Measurements from ENCODE around the gene TRABD2A. TPM values are rescaled to one million over a fixed set of nuclear protein-coding genes. Genes with fewer than 3 reads are reported as not detected.
"Not testable (repeated sequence)": the region's sequence is repeated elsewhere in the genome, so short reads cannot be mapped to it uniquely, and the experiment has no call there.

The TRABD2A gene
- polyA plus RNA-seq, 2 donors: 0.08 to 0.32 TPM

- H3K4me1 ChIP-seq (ENCODE audit: control insufficient read depth in 2 of 2, insufficient read depth in 2 of 2, low read length in 1 of 2): no peaks in the 10 kb centered on the region
- H3K9me3 ChIP-seq (ENCODE audit: control insufficient read depth in 2 of 2, insufficient read depth in 1 of 2, low read depth in 1 of 2, low read length in 1 of 2): no peaks in the 10 kb centered on the region
- no peak overlapping the region for H3K4me3 ChIP-seq (ENCODE audit: low read depth in 1 of 2, low read length in 2 of 2)
- H3K27me3 ChIP-seq (ENCODE audit: control insufficient read depth in 1 of 2, insufficient read depth in 2 of 2, low read length in 2 of 2): peaks cover 0 to under 1% of the 10 kb centered on the region in 2 donors
- 82 to 87% methylated on average over 7 of the region's 7 CpGs for WGBS, 2 donors
- H3K36me3 ChIP-seq (ENCODE audit: control insufficient read depth in 2 of 2, insufficient read depth in 2 of 2, low read length in 1 of 2): no peaks in the 10 kb centered on the region
- no peak overlapping the region for H3K27ac ChIP-seq (ENCODE audit: low read depth in 2 of 2, low read length in 1 of 2)
Observed at GRCh38 chr2:84874381-84875212, 6.3 kb downstream of the TRABD2A start.

- H3K4me3 ChIP-seq (ENCODE audit: low read depth in 1 of 2, low read length in 2 of 2): no peak overlapping the region
- H3K4me1 ChIP-seq (ENCODE audit: control insufficient read depth in 2 of 2, insufficient read depth in 2 of 2, low read length in 1 of 2): no peaks in the 10 kb centered on the region
- 85 to 86% methylated on average over 5 of the region's 5 CpGs for WGBS, 2 donors
- H3K27me3 ChIP-seq (ENCODE audit: control insufficient read depth in 1 of 2, insufficient read depth in 2 of 2, low read length in 2 of 2): no peaks in the 10 kb centered on the region
- H3K27ac ChIP-seq (ENCODE audit: low read depth in 2 of 2, low read length in 1 of 2): no peak overlapping the region
- H3K36me3 ChIP-seq (ENCODE audit: control insufficient read depth in 2 of 2, insufficient read depth in 2 of 2, low read length in 1 of 2): no peaks in the 10 kb centered on the region
- H3K9me3 ChIP-seq (ENCODE audit: control insufficient read depth in 2 of 2, insufficient read depth in 1 of 2, low read depth in 1 of 2, low read length in 1 of 2): no peaks in the 10 kb centered on the region
Observed at GRCh38 chr2:84873350-84873749, 7.5 kb downstream of the TRABD2A start.

DNA sequence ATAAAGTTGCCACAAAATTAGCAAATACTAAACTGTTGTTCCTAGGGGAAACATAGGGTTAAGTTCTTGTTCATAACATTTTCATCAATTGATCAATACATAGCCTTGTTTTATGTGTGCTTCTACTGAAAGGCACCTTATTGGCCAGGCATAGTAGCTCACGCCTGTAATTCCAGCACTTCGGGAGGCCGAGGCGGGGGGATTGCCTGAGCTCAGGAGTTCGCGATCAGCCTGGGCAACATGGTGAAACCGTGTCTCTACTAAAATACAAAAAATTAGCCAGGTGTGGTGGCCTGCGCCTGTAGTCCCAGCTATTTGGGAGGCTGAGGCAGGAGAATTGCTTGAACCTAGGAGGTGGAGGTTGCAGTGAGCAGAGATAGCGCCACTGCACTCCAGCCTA lies 8.2 kb downstream of the TRABD2A start:
- not testable (repeated sequence) for H3K27me3 ChIP-seq (ENCODE audit: control insufficient read depth in 1 of 2, insufficient read depth in 2 of 2, low read length in 2 of 2); H3K9me3 ChIP-seq (ENCODE audit: control insufficient read depth in 2 of 2, insufficient read depth in 1 of 2, low read depth in 1 of 2, low read length in 1 of 2); H3K27ac ChIP-seq (ENCODE audit: low read depth in 2 of 2, low read length in 1 of 2); H3K36me3 ChIP-seq (ENCODE audit: control insufficient read depth in 2 of 2, insufficient read depth in 2 of 2, low read length in 1 of 2); H3K4me1 ChIP-seq (ENCODE audit: control insufficient read depth in 2 of 2, insufficient read depth in 2 of 2, low read length in 1 of 2); H3K4me3 ChIP-seq (ENCODE audit: low read depth in 1 of 2, low read length in 2 of 2)
- WGBS, 2 donors: 93 to 94% methylated on average over 9 of the region's 9 CpGs

DNA sequence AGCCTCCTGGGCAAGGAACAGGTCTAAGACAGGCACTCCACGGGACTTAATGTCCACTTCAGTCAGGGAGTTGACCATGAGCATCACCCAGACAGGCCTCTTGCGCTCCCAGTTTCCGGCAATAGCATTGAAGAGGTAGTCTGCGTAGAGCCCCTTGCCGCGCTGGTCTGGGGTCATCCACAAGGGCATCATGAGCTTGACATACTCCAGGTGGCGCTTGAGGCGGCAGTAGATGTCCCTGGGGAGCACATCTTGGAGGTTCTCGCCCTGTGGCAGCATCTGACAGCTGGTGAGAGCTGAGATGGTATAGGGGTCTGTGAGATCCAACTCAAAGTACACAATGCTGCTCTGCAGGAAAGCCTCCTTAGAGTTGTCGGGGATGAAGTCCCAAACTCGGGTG lies 10.6 kb downstream of the TRABD2A start:
- 87 to 91% methylated on average over 11 of the region's 11 CpGs for WGBS, 2 donors
- no peak overlapping the region for H3K27ac ChIP-seq (ENCODE audit: low read depth in 2 of 2, low read length in 1 of 2)
- no peaks in the 10 kb centered on the region for H3K9me3 ChIP-seq (ENCODE audit: control insufficient read depth in 2 of 2, insufficient read depth in 1 of 2, low read depth in 1 of 2, low read length in 1 of 2)

GRCh38 chr2:84868327-84868726 lies 12.6 kb downstream of the TRABD2A start:
- H3K4me3 ChIP-seq (ENCODE audit: low read depth in 1 of 2, low read length in 2 of 2); H3K36me3 ChIP-seq (ENCODE audit: control insufficient read depth in 2 of 2, insufficient read depth in 2 of 2, low read length in 1 of 2); H3K9me3 ChIP-seq (ENCODE audit: control insufficient read depth in 2 of 2, insufficient read depth in 1 of 2, low read depth in 1 of 2, low read length in 1 of 2); H3K4me1 ChIP-seq (ENCODE audit: control insufficient read depth in 2 of 2, insufficient read depth in 2 of 2, low read length in 1 of 2); H3K27ac ChIP-seq (ENCODE audit: low read depth in 2 of 2, low read length in 1 of 2); H3K27me3 ChIP-seq (ENCODE audit: control insufficient read depth in 1 of 2, insufficient read depth in 2 of 2, low read length in 2 of 2): not testable (repeated sequence)
- 88 to 97% methylated on average over 2 to 3 of the region's 4 CpGs for WGBS, 2 donors

More for the DNA sequence above, 10.6 kb downstream of the TRABD2A start:
- H3K4me3 ChIP-seq (ENCODE audit: low read depth in 1 of 2, low read length in 2 of 2): no peak overlapping the region
- H3K27me3 ChIP-seq (ENCODE audit: control insufficient read depth in 1 of 2, insufficient read depth in 2 of 2, low read length in 2 of 2): no peaks in the 10 kb centered on the region
- H3K36me3 ChIP-seq (ENCODE audit: control insufficient read depth in 2 of 2, insufficient read depth in 2 of 2, low read length in 1 of 2): no peaks in the 10 kb centered on the region
- no peaks in the 10 kb centered on the region for H3K4me1 ChIP-seq (ENCODE audit: control insufficient read depth in 2 of 2, insufficient read depth in 2 of 2, low read length in 1 of 2)

GRCh38 chr2:84866122-84866521 lies 14.8 kb downstream of the TRABD2A start:
- no peaks in the 10 kb centered on the region for H3K27me3 ChIP-seq (ENCODE audit: control insufficient read depth in 1 of 2, insufficient read depth in 2 of 2, low read length in 2 of 2)
- H3K4me1 ChIP-seq (ENCODE audit: control insufficient read depth in 2 of 2, insufficient read depth in 2 of 2, low read length in 1 of 2): no peaks in the 10 kb centered on the region
- 78 to 80% methylated on average over 3 of the region's 3 CpGs for WGBS, 2 donors
- H3K27ac ChIP-seq (ENCODE audit: low read depth in 2 of 2, low read length in 1 of 2): no peak overlapping the region
- H3K9me3 ChIP-seq (ENCODE audit: control insufficient read depth in 2 of 2, insufficient read depth in 1 of 2, low read depth in 1 of 2, low read length in 1 of 2): no peaks in the 10 kb centered on the region
- H3K4me3 ChIP-seq (ENCODE audit: low read depth in 1 of 2, low read length in 2 of 2): no peak overlapping the region
- no peaks in the 10 kb centered on the region for H3K36me3 ChIP-seq (ENCODE audit: control insufficient read depth in 2 of 2, insufficient read depth in 2 of 2, low read length in 1 of 2)

DNA sequence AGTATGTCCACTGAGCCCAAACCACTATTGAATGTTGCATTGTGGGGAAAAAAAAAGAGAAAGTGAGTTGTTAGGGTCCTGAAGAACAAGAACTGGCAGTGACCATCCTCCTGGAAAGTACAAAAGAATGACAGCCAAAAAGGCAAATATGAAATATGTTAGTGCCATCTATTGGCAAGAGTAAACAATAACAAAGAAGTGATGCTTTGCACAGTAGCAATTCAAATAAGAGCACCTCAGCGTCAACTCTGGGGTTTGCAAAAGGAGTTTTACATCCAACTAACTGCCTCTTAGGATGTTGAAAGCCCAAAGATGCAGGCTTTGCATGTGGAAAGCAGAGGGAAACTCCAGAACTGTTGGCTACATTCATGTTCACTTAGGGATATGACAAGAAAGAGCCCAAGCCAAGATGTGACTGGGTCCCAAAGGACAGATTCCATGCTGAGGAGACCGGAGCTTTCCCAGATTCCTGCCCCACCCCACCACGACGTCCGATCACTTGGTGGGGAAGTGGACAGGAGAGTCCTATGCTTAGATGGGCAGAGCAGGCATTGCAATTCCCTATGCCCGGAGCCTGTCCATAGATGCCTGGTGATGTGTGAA lies 15.6 kb downstream of the TRABD2A start:
- WGBS, 2 donors: 70 to 75% methylated on average over 6 of the region's 6 CpGs
- H3K4me3 ChIP-seq (ENCODE audit: low read depth in 1 of 2, low read length in 2 of 2): no peak overlapping the region
- H3K36me3 ChIP-seq (ENCODE audit: control insufficient read depth in 2 of 2, insufficient read depth in 2 of 2, low read length in 1 of 2): no peaks in the 10 kb centered on the region
- no peak overlapping the region for H3K27ac ChIP-seq (ENCODE audit: low read depth in 2 of 2, low read length in 1 of 2)
- H3K4me1 ChIP-seq (ENCODE audit: control insufficient read depth in 2 of 2, insufficient read depth in 2 of 2, low read length in 1 of 2): no peaks in the 10 kb centered on the region
- H3K27me3 ChIP-seq (ENCODE audit: control insufficient read depth in 1 of 2, insufficient read depth in 2 of 2, low read length in 2 of 2): no peaks in the 10 kb centered on the region
- H3K9me3 ChIP-seq (ENCODE audit: control insufficient read depth in 2 of 2, insufficient read depth in 1 of 2, low read depth in 1 of 2, low read length in 1 of 2): no peaks in the 10 kb centered on the region

- no peak overlapping the region for H3K4me3 ChIP-seq (ENCODE audit: low read depth in 1 of 2, low read length in 2 of 2)
Observed at GRCh38 chr2:84862006-84862405, 18.9 kb downstream of the TRABD2A start.

DNA sequence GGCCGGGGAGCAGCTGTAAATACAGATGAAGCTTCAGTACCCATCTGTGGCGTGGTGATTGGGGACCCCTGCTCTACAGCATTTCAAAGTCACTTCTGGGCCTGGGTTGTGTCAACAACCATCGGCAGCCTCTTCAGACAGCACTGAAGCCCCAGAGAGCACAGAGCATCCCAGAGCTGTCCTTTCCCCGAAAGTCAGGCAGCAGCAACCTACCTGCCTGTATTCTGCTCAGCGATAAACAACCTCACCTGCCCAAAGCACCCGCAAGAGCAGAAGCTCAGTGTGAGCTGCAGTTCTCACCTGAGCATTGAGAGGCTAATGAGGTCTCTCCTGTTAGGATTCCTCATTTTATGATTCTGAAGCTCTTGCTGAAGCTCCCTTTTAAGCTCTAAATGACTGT lies 19.3 kb downstream of the TRABD2A start:
- no peaks in the 10 kb centered on the region for H3K9me3 ChIP-seq (ENCODE audit: control insufficient read depth in 2 of 2, insufficient read depth in 1 of 2, low read depth in 1 of 2, low read length in 1 of 2)
- 73 to 76% methylated on average over 6 of the region's 6 CpGs for WGBS, 2 donors
- no peaks in the 10 kb centered on the region for H3K36me3 ChIP-seq (ENCODE audit: control insufficient read depth in 2 of 2, insufficient read depth in 2 of 2, low read length in 1 of 2)
- H3K4me3 ChIP-seq (ENCODE audit: low read depth in 1 of 2, low read length in 2 of 2): no peak overlapping the region
- no peak overlapping the region for H3K27ac ChIP-seq (ENCODE audit: low read depth in 2 of 2, low read length in 1 of 2)
- H3K27me3 ChIP-seq (ENCODE audit: control insufficient read depth in 1 of 2, insufficient read depth in 2 of 2, low read length in 2 of 2): no peaks in the 10 kb centered on the region
- H3K4me1 ChIP-seq (ENCODE audit: control insufficient read depth in 2 of 2, insufficient read depth in 2 of 2, low read length in 1 of 2): no peaks in the 10 kb centered on the region

More at GRCh38 chr2:84862006-84862405, 18.9 kb downstream of the TRABD2A start:
- Histone ChIP-seq H3K27me3 (ENCODE audit: control insufficient read depth in 1 of 2, insufficient read depth in 2 of 2, low read length in 2 of 2) (no peaks in the 10 kb centered on the region), H3K4me1 (ENCODE audit: control insufficient read depth in 2 of 2, insufficient read depth in 2 of 2, low read length in 1 of 2) (no peaks in the 10 kb centered on the region), H3K36me3 (ENCODE audit: control insufficient read depth in 2 of 2, insufficient read depth in 2 of 2, low read length in 1 of 2) (no peaks in the 10 kb centered on the region), H3K9me3 (ENCODE audit: control insufficient read depth in 2 of 2, insufficient read depth in 1 of 2, low read depth in 1 of 2, low read length in 1 of 2) (no peaks in the 10 kb centered on the region), H3K27ac (ENCODE audit: low read depth in 2 of 2, low read length in 1 of 2) (no peak overlapping the region)
- 80 to 85% methylated on average over 6 of the region's 6 CpGs for WGBS, 2 donors

DNA sequence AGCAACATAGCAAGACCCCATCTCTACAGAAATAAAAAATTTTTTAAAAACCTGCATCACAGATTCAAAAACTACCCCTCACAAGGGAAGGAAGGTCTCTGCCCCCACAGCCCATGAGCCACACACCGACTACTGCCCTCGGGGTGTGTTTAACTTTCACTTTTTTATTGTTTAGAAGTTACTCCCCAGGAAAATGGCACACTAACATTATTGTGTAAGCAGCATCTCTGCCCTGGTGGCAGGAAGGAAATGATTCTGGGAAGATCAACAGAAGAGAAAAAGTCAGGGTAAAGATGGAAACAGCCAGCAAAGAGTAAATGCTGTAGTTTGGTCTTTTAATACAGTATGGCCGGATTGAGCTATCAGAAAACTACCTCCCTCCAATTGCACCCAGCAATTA lies 21.9 kb downstream of the TRABD2A start:
- Histone ChIP-seq H3K9me3 (ENCODE audit: control insufficient read depth in 2 of 2, insufficient read depth in 1 of 2, low read depth in 1 of 2, low read length in 1 of 2) (no peaks in the 10 kb centered on the region), H3K27me3 (ENCODE audit: control insufficient read depth in 1 of 2, insufficient read depth in 2 of 2, low read length in 2 of 2) (no peaks in the 10 kb centered on the region), H3K36me3 (ENCODE audit: control insufficient read depth in 2 of 2, insufficient read depth in 2 of 2, low read length in 1 of 2) (no peaks in the 10 kb centered on the region), H3K27ac (ENCODE audit: low read depth in 2 of 2, low read length in 1 of 2) (no peak overlapping the region), H3K4me1 (ENCODE audit: control insufficient read depth in 2 of 2, insufficient read depth in 2 of 2, low read length in 1 of 2) (no peaks in the 10 kb centered on the region), H3K4me3 (ENCODE audit: low read depth in 1 of 2, low read length in 2 of 2) (no peak overlapping the region)
- 63 to 71% methylated on average over 3 of the region's 3 CpGs for WGBS, 2 donors

Measured in esophagus (tissue), 2 donors.